Measurements from ENCODE around the gene TP73. TPM values are rescaled to one million over a fixed set of nuclear protein-coding genes. Genes with fewer than 3 reads are reported as not detected.

Gene TP73
- total RNA-seq, 1 donor from 2014 or later, result 13.0 TPM

DNA sequence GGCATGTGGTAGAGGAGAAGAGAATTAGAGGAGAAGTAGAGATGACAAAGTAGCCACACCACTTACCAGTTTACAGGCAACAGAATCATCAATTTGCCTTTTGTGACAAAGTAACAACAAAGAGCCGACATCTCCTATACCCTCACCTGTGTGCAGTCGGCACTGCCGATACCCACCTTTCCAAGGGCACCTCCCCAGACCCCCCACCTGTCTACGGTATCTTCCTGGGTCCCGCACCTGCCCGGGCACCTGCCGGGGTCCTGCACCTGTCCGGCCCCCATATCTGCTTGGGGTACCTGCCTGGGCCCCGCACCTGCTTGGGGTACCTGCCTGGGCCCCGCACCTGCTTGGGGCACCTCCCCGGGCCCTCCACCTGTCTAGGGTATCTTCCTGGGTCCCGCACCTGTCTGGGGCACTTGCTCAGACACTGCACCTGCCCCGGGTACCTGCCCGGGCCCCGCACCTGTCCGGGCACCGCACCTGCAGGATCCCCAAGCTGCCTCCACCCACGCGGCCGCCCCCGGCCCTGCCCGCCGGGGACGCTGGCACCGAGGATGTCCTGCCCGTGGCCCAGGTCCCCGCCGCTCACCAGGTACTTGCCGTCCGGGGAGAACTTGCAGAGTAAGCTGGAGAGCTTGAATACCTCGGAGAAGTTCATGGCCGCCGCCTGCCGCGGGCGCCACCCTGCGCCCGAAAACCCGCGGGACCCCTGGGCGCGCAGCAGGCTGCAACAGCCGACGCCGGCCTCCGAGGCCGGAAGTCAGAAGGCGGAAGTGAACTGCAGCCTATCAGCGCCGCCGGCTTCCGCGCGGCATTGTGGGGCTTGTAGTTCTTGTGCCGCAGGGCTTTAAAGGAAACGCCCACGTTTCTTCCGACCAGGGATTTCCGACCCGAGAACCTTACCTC, 2.7 kb upstream of the TP73 start, which contains the start of gene WRAP73:
TSS of gene WRAP73 (minus strand) at position 762 of the 906 bp plus-strand sequence. CDS start at position 658, 104 bp downstream.
- DNase-seq, result peak; percentile 90
- Mint-ChIP-seq H3K4me3 (ENCODE audit: unreplicated experiment) (peak within 1 kb of the TSS; percentile 83), H3K36me3 (ENCODE audit: unreplicated experiment) (no peaks in the 10 kb centered on the region), H3K27ac (ENCODE audit: unreplicated experiment) (peak within 1 kb of the TSS; percentile 69), H3K4me1 (ENCODE audit: low read depth, unreplicated experiment) (peaks cover 11% of the 10 kb centered on the region), H3K27me3 (ENCODE audit: unreplicated experiment) (peaks cover 9% of the 10 kb centered on the region), H3K9me3 (ENCODE audit: unreplicated experiment) (peaks cover 4% of the 10 kb centered on the region)
- TF ChIP-seq, protein P1, sequence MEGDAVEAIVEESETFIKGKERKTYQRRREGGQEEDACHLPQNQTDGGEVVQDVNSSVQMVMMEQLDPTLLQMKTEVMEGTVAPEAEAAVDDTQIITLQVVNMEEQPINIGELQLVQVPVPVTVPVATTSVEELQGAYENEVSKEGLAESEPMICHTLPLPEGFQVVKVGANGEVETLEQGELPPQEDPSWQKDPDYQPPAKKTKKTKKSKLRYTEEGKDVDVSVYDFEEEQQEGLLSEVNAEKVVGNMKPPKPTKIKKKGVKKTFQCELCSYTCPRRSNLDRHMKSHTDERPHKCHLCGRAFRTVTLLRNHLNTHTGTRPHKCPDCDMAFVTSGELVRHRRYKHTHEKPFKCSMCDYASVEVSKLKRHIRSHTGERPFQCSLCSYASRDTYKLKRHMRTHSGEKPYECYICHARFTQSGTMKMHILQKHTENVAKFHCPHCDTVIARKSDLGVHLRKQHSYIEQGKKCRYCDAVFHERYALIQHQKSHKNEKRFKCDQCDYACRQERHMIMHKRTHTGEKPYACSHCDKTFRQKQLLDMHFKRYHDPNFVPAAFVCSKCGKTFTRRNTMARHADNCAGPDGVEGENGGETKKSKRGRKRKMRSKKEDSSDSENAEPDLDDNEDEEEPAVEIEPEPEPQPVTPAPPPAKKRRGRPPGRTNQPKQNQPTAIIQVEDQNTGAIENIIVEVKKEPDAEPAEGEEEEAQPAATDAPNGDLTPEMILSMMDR (IDR thresholded peaks at IDR 0.05; ENCODE audit: partially characterized antibody, unreplicated experiment), result no peak

DNA sequence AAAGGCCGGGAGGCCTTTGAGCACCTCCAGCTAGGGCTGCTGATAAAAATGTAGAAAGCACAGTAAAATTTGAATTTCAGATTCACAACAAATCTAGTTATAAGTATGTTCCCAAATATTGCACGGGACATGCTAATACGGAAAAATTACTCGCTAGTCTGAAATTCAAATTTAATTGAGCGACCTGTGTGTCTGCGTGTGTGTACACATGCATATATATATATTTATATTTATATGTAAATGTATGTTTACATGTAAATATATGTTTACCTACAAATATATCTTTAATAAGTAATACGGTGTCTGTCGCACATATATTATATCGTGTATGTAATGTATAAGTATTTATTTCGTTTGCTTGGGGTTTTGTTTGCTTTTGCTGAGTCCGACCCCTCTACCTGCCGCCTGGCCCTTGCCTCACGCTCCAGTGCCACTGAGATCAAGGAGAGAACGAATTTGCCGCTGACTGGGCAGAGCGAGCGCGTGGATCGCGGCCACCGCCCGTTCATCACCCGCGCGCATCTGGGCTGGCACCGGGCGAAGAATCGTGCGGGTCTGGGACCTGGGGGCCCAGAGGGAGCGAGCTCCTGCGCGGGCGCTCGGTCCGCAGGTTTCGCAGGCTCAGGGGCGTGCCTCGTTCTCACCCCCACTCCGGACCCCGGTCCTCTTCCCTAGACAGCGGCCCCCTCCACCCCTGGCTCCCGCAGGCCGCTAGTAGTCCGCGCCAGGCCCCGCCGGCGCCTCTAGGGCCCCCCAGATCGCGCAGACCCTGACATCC, 1.9 kb upstream of the TP73 start:
- Mint-ChIP-seq H3K27ac (ENCODE audit: unreplicated experiment) (peak overlapping the region; percentile 69), H3K27me3 (ENCODE audit: unreplicated experiment) (peaks cover 9% of the 10 kb centered on the region), H3K9me3 (ENCODE audit: unreplicated experiment) (peaks cover 4% of the 10 kb centered on the region), H3K4me3 (ENCODE audit: unreplicated experiment) (peak overlapping the region; percentile 76), H3K36me3 (ENCODE audit: unreplicated experiment) (no peaks in the 10 kb centered on the region), H3K4me1 (ENCODE audit: low read depth, unreplicated experiment) (peaks cover 11% of the 10 kb centered on the region)
- DNase-seq, result peak; percentile 15
- TF ChIP-seq, protein P1 (IDR thresholded peaks at IDR 0.05; ENCODE audit: partially characterized antibody, unreplicated experiment), result no peak

DNA sequence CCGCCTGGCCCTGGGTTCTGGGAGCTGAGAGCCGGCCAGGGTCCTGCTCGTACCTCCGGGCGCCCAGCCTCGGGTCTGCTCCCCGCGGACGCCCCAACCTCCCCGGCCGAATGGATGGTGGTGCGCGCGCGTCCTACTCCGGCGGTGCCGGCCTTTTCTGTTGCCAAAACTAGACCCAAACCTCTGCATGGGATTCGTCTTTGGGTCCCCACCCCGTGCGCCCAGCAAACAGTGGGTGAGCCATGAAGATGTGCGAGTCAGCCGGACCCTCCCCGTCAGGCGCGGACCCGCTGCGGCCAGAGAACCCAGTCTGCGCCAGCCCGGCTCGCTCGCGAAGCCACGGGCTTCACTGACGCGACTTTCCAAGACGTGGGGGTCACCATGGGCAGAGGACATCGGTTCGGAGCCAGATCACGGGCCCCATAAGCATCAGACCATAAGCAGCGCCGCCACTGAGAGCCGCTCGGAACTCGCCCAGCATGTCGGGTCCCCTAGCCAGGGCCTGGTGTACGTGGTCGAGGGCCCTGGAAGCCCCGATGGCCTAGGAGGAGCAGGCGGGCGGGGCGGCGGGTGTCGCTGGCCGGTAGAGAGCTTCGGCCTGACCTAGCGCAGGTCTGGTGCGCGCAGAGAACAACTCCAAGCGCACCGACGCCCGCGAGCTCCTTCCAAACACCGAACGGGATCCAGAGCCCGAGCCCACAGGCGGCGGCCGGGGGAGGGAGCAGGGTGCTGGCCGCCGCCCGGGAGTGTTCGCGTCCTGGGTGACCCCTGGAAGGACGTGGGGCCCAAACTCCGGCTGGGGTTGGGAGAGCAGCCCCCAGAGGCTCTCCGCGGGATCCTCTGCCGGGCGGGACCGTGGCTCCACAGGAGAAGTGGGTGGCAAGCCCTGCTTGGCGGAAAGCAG, 1.0 kb upstream of the TP73 start:
- DNase-seq, result peak; percentile 52
- peaks cover 12% of the 10 kb centered on the region for H3K27me3 Mint-ChIP-seq (ENCODE audit: unreplicated experiment)
- peak overlapping the region; percentile 77 for H3K4me3 Mint-ChIP-seq (ENCODE audit: unreplicated experiment)

DNA sequence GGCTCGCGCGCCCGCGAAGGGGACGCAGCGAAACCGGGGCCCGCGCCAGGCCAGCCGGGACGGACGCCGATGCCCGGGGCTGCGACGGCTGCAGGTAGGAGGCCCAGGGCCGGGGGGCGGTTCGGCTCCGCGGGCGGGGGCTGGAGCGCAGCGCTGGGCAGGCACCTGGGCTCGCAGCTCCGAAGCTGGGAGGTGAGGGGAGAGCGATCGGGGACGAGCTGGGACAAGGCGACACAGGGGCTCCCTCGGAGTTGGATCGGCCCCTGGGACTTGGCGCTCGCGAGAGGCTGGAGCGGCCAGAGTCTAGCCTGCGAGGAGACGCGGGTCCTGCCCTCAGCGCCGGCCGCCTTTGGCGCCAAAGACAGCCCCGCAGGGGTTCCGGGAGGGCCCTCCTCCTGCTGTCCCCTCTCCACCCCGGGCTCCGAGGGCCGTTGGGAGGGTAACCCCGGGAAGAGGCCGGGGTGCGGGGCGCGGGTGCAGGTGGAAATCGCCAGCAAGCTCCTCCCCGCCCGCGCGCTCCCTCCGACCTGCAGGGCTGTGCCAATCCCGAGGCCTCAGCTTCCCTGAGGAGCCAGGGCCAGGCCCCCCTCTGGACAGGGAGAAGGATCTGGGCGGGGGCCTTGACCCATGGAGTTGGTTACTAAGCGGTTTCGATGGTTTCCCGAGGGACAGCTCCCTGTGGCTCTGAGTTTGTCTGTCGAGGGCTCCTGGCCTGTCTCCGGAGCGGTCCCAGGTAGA, 401 bp downstream of the TP73 start:
- peak overlapping the region; percentile 87 for H3K4me3 Mint-ChIP-seq (ENCODE audit: unreplicated experiment)
- DNase-seq, result peak; percentile 60
- TF ChIP-seq, protein P1 (IDR thresholded peaks at IDR 0.05; ENCODE audit: partially characterized antibody, unreplicated experiment), result no peak
- peaks cover 14% of the 10 kb centered on the region for H3K27me3 Mint-ChIP-seq (ENCODE audit: unreplicated experiment)
- H3K36me3 Mint-ChIP-seq (ENCODE audit: unreplicated experiment), result no peaks in the 10 kb centered on the region
- H3K9me3 Mint-ChIP-seq (ENCODE audit: unreplicated experiment), result peaks cover 5% of the 10 kb centered on the region
- peaks cover 20% of the 10 kb centered on the region for H3K4me1 Mint-ChIP-seq (ENCODE audit: low read depth, unreplicated experiment)
- no peak overlapping the region for H3K27ac Mint-ChIP-seq (ENCODE audit: unreplicated experiment)

More for the DNA sequence above, 1.0 kb upstream of the TP73 start:
- peaks cover 13% of the 10 kb centered on the region for H3K4me1 Mint-ChIP-seq (ENCODE audit: low read depth, unreplicated experiment)
- no peaks in the 10 kb centered on the region for H3K36me3 Mint-ChIP-seq (ENCODE audit: unreplicated experiment)
- no peak overlapping the region for H3K27ac Mint-ChIP-seq (ENCODE audit: unreplicated experiment)
- TF ChIP-seq, protein P1 (IDR thresholded peaks at IDR 0.05; ENCODE audit: partially characterized antibody, unreplicated experiment), result no peak
- H3K9me3 Mint-ChIP-seq (ENCODE audit: unreplicated experiment), result peaks cover 5% of the 10 kb centered on the region

Data from glutamatergic neuron (in vitro differentiated cells).